MM.1S (cell line): ENCODE results near the gene CAMK4.

Experiments used
- DNase-seq: peaks from one replicate; pipeline ENCODE4 v3.0.0-alpha.2; 2015
- H2AFZ ChIP-seq: fragments of 300-600 bp; sonication (generic); 2 replicates; pipeline ENCODE4 v1.6.0; 2016; ENCODE audit warnings: antibody characterized with exemption, low read length
- H3F3A ChIP-seq: fragments of 300-600 bp; sonication (generic); 2 replicates; pipeline ENCODE4 v1.6.1; 2016; ENCODE audit warnings: mild to moderate bottlenecking, antibody characterized with exemption, low read length, moderate library complexity, mixed read lengths; ENCODE audit not compliant: insufficient read depth
- H3K27ac ChIP-seq: fragments of 300-600 bp; sonication (generic); 2 replicates; pipeline ENCODE4 v1.5.1; 2016; ENCODE audit warnings: mild to moderate bottlenecking, low read length
- H3K27me3 ChIP-seq: fragments of 300-600 bp; sonication (generic); replicated peaks from 2 replicates; pipeline ENCODE4 v1.6.0; 2016; ENCODE audit warnings: low read length; ENCODE audit not compliant: insufficient read depth
- H3K36me3 ChIP-seq: fragments of 300-600 bp; sonication (generic); replicated peaks from 2 replicates; pipeline ENCODE4 v1.6.1; 2016; ENCODE audit warnings: mild to moderate bottlenecking, low read length, mixed read lengths; ENCODE audit not compliant: insufficient read depth
- H3K4me1 ChIP-seq: fragments of 300-600 bp; sonication (generic); 2 replicates; pipeline ENCODE4 v1.6.1; 2016; ENCODE audit warnings: low read length, mixed read lengths
- H3K4me2 ChIP-seq: fragments of 300-600 bp; sonication (generic); 2 replicates; pipeline ENCODE4 v1.6.0; 2016; ENCODE audit warnings: low read depth, low read length
- H3K4me3 ChIP-seq: fragments of 300-600 bp; sonication (generic); 2 replicates; pipeline ENCODE4 v1.5.1; 2016; ENCODE audit warnings: low read length, mixed read lengths
- H3K79me2 ChIP-seq: fragments of 300-600 bp; sonication (generic); 2 replicates; pipeline ENCODE4 v1.6.1; 2016; ENCODE audit warnings: mixed run types, low read length, mixed read lengths
- H3K9ac ChIP-seq: fragments of 300-600 bp; sonication (generic); 2 replicates; pipeline ENCODE4 v1.6.1; 2016; ENCODE audit warnings: low read length, mixed read lengths
- H3K9me2 ChIP-seq: fragments of 300-600 bp; sonication (generic); replicated peaks from 2 replicates; pipeline ENCODE4 v1.6.1; 2016; ENCODE audit warnings: mild to moderate bottlenecking, low read length, mixed read lengths; ENCODE audit not compliant: insufficient read depth
- H3K9me3 ChIP-seq: fragments of 300-600 bp; sonication (generic); replicated peaks from 2 replicates; pipeline ENCODE4 v1.6.1; 2016; ENCODE audit warnings: mild to moderate bottlenecking, low read length, mixed read lengths; ENCODE audit not compliant: insufficient read depth
- H4K20me1 ChIP-seq: fragments of 300-600 bp; sonication (generic); 2 replicates; pipeline ENCODE4 v1.6.1; 2016; ENCODE audit warnings: mild to moderate bottlenecking, low read length, moderate library complexity, mixed read lengths; ENCODE audit not compliant: insufficient read depth
- EZH2 ChIP-seq: fragments of 300-600 bp; sonication (generic); optimal IDR thresholded peaks from 2 replicates; pipeline ENCODE3; 2017; ENCODE audit warnings: low read depth, mild to moderate bottlenecking, antibody characterized with exemption, low read length, mixed read lengths
- EZH2phosphoT487 ChIP-seq: fragments of 300-600 bp; sonication (generic); IDR thresholded peaks from 2 replicates; pipeline ENCODE4 v1.6.1; 2018; ENCODE audit warnings: antibody characterized with exemption, low read length
- TF ChIP-seq, protein P1 (sequence below): fragments of 300-600 bp; sonication (generic); IDR thresholded peaks from 2 replicates; pipeline ENCODE4 v1.5.1; 2016; ENCODE audit warnings: antibody characterized with exemption, low read length, mixed read lengths

Gene CAMK4

DNA sequence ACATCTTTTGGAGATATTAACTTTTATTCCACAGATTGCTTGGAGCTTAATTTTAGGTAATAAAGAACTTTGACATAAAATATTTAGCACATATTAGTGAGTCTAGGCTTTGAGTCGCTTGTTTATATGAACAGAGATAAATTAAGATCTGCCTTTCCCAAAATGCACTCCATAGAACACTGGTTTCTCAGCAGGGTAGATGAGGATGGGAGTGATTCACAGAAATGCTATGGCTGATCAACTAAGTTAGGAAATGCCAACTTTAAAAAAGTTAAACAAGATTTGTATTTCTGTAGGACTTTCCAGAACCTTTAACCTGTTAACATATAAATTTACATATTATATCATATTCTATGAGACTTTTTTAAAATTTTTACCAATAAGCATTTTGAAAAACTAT lies 222.9 kb downstream of the CAMK4 start:
- Histone ChIP-seq H3K4me1 (no peaks in the 10 kb centered on the region), H3K27me3 (no peaks in the 10 kb centered on the region), H4K20me1 (no peaks in the 10 kb centered on the region), H3K9me3 (no peaks in the 10 kb centered on the region), H3K79me2 (no peaks in the 10 kb centered on the region), H3K36me3 (no peaks in the 10 kb centered on the region), H2AFZ (no peak overlapping the region), H3K27ac (no peak overlapping the region), H3K9ac (no peak overlapping the region), H3K9me2 (no peaks in the 10 kb centered on the region), H3F3A (no peaks in the 10 kb centered on the region), H3K4me3 (no peak overlapping the region), H3K4me2 (no peak overlapping the region)
- no peak for TF ChIP-seq EZH2
- TF ChIP-seq EZH2phosphoT487, result no peak
- no peak for DNase-seq

DNA sequence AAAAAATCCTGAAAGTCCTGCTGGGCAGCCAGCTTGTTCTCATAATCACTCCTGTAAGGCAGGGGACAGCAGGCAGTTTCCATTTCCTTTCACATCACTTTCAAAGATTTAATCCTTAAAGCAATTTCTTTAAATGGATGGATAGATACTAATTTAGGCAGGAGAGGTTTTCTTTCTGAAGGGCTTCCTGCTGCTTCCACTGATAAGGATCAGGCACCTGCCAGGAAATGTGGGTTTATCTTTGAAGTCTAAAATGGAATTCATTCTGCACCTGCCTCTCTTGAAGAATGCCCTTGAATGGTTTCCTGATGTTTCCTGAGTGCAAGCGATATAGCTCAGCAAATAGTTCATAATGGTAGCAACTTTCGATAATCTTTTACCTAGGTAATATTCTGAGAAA lies 223.6 kb downstream of the CAMK4 start:
- Histone ChIP-seq H3K4me2 (no peak overlapping the region), H3K4me3 (no peak overlapping the region), H3K27ac (no peak overlapping the region), H3F3A (no peaks in the 10 kb centered on the region), H3K79me2 (no peaks in the 10 kb centered on the region), H3K9me3 (no peaks in the 10 kb centered on the region), H3K9me2 (no peaks in the 10 kb centered on the region), H2AFZ (no peak overlapping the region), H3K9ac (no peak overlapping the region), H3K27me3 (no peaks in the 10 kb centered on the region), H3K36me3 (no peaks in the 10 kb centered on the region), H4K20me1 (no peaks in the 10 kb centered on the region), H3K4me1 (no peaks in the 10 kb centered on the region)
- no peak for TF ChIP-seq EZH2phosphoT487
- TF ChIP-seq EZH2, result no peak
- TF ChIP-seq, protein P1, sequence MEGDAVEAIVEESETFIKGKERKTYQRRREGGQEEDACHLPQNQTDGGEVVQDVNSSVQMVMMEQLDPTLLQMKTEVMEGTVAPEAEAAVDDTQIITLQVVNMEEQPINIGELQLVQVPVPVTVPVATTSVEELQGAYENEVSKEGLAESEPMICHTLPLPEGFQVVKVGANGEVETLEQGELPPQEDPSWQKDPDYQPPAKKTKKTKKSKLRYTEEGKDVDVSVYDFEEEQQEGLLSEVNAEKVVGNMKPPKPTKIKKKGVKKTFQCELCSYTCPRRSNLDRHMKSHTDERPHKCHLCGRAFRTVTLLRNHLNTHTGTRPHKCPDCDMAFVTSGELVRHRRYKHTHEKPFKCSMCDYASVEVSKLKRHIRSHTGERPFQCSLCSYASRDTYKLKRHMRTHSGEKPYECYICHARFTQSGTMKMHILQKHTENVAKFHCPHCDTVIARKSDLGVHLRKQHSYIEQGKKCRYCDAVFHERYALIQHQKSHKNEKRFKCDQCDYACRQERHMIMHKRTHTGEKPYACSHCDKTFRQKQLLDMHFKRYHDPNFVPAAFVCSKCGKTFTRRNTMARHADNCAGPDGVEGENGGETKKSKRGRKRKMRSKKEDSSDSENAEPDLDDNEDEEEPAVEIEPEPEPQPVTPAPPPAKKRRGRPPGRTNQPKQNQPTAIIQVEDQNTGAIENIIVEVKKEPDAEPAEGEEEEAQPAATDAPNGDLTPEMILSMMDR, result no peak
- no peak for DNase-seq

DNA sequence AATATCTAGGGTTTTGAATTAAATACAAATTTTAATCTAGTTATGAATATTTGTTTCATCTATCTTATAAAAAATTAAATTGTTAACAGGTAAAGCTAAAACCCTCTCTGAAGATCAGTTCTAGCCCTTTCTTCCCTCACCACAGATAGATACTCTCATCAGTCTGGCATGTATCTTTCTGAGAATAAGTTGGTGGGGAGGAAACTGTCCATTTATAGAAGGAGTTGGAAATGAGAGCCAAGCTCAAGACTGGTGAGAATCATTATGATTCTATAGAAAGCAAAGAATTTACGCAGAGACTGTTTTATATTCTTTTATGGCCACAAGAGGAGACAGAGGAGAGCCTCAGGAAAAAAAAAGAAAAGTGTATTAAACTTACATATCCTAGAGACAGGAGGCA lies 229.1 kb downstream of the CAMK4 start:
- Histone ChIP-seq H3K9me2 (no peaks in the 10 kb centered on the region), H3K4me2 (no peak overlapping the region), H3K27me3 (no peaks in the 10 kb centered on the region), H2AFZ (no peak overlapping the region), H3K4me3 (no peak overlapping the region), H3K36me3 (no peaks in the 10 kb centered on the region), H3F3A (no peaks in the 10 kb centered on the region), H4K20me1 (no peaks in the 10 kb centered on the region), H3K9me3 (no peaks in the 10 kb centered on the region), H3K27ac (no peak overlapping the region), H3K79me2 (no peaks in the 10 kb centered on the region), H3K4me1 (no peaks in the 10 kb centered on the region), H3K9ac (no peak overlapping the region)
- TF ChIP-seq, protein P1, result no peak
- TF ChIP-seq EZH2 (no peak), EZH2phosphoT487 (no peak)
- no peak for DNase-seq

DNA sequence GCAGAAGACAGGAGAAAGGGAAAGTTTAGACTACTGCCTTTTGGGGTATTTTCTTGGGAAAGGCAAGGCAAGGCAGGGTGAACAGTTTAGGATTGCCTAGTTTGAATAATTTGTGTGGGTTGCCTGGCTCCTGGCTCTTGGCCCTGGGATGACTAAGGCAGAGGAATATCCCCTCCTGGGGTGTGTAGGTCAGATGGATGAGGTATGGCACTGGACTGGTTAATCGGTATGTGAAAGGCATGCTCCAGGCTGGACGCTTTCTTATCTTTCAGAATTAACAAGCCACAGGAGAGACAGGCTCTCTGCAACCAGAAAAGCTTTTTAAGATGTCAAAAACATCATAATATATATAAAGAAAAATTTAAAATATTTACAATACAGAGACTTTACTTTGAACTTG lies 229.6 kb downstream of the CAMK4 start:
- no peak overlapping the region for H3K27ac ChIP-seq

More for the DNA sequence above, 229.6 kb downstream of the CAMK4 start:
- TF ChIP-seq EZH2phosphoT487 (no peak), EZH2 (no peak)
- TF ChIP-seq, protein P1, result no peak
- Histone ChIP-seq H3K79me2 (no peaks in the 10 kb centered on the region), H3K27me3 (no peaks in the 10 kb centered on the region), H3K9me3 (no peaks in the 10 kb centered on the region), H4K20me1 (no peaks in the 10 kb centered on the region), H3F3A (no peaks in the 10 kb centered on the region), H3K4me2 (no peak overlapping the region), H3K9me2 (no peaks in the 10 kb centered on the region), H3K9ac (no peak overlapping the region), H3K36me3 (no peaks in the 10 kb centered on the region), H2AFZ (no peak overlapping the region), H3K4me1 (no peaks in the 10 kb centered on the region), H3K4me3 (no peak overlapping the region)
- no peak for DNase-seq
